ENCODE data around the gene POLR2C.

The POLR2C gene

GRCh38 chr16:57483725-57484514 lies 21.4 kb downstream of the POLR2C start:
- H3K4me3 ChIP-seq (ENCODE audit: control insufficient read depth, low read depth, low read length), result no peak overlapping the region
- no peak for TF ChIP-seq CTCF (conservative IDR thresholded peaks at IDR 0.05; ENCODE audit: control insufficient read depth, insufficient read depth, low read depth, low read length)
- no peak for DNase-seq (ENCODE audit: low read depth)

- DNase-seq (ENCODE audit: low read depth), result no peak
- no peak for TF ChIP-seq CTCF (conservative IDR thresholded peaks at IDR 0.05; ENCODE audit: control insufficient read depth, insufficient read depth, low read depth, low read length)
- H3K4me3 ChIP-seq (ENCODE audit: control insufficient read depth, low read depth, low read length), result no peak overlapping the region
These were observed 22.1 kb downstream of the POLR2C start for GRCh38 chr16:57484515-57485005.

GRCh38 chr16:57485091-57485915 lies 22.8 kb downstream of the POLR2C start:
- TF ChIP-seq CTCF (conservative IDR thresholded peaks at IDR 0.05; ENCODE audit: control insufficient read depth, insufficient read depth, low read depth, low read length), result no peak
- peak overlapping the region; percentile 57 for H3K4me3 ChIP-seq (ENCODE audit: control insufficient read depth, low read depth, low read length)
- DNase-seq (ENCODE audit: low read depth), result no peak

GRCh38 chr16:57485916-57486857 lies 23.7 kb downstream of the POLR2C start, which contains the start of gene DOK4:
TSS of gene DOK4 (minus strand) at chr16:57486493. CDS start at chr16:57479507, 6,986 bp downstream.
- peak; percentile 56 for DNase-seq (ENCODE audit: low read depth)
- peak within 1 kb of the TSS; percentile 57 for H3K4me3 ChIP-seq (ENCODE audit: control insufficient read depth, low read depth, low read length)
- TF ChIP-seq CTCF (conservative IDR thresholded peaks at IDR 0.05; ENCODE audit: control insufficient read depth, insufficient read depth, low read depth, low read length), result no peak

GRCh38 chr16:57486858-57487834 lies 24.7 kb downstream of the POLR2C start:
- no peak for DNase-seq (ENCODE audit: low read depth)
- no peak for TF ChIP-seq CTCF (conservative IDR thresholded peaks at IDR 0.05; ENCODE audit: control insufficient read depth, insufficient read depth, low read depth, low read length)
- peak overlapping the region; percentile 38 for H3K4me3 ChIP-seq (ENCODE audit: control insufficient read depth, low read depth, low read length)
